GM12878 (cell line): Measurements from ENCODE around the gene TRERF1. TPM values are rescaled to one million over a fixed set of nuclear protein-coding genes. Genes with fewer than 3 reads are reported as not detected.

ENCODE experiments used
- ATAC-seq: fragments of 200-7000 bp; cut with Tn5 transposase; 3 replicates; pipeline ENCODE4 v1.9.1; 2020; ENCODE audit warnings: mild to moderate bottlenecking, moderate library complexity
- BruUV-seq: library from RNA; stranded (reverse); fragments of 400-500 nt; replicated peaks from 2 replicates; lab custom pipeline; 2021; lab: Mats Ljungman, UMichigan
- CTCF ChIA-PET: fragments of 300-600 bp; sonication (Branson Sonifier 250); formaldehyde crosslinking; extraction: SDS; loops from one replicate; lab custom pipeline; 2021; ENCODE audit warnings: inconsistent platforms; lab: Yijun Ruan, JAX
- POLR2A ChIA-PET: fragments of 350-600 bp; formaldehyde crosslinking; extraction: SDS; loops from one replicate; lab custom pipeline; 2021; ENCODE audit warnings: inconsistent platforms; lab: Charles Lee
- RAD21 ChIA-PET: fragments of 300-600 bp; sonication (Branson Sonifier 250); formaldehyde crosslinking; loops from one replicate; lab custom pipeline; 2023; ENCODE audit warnings: antibody characterized with exemption; ENCODE audit not compliant: unreplicated experiment; lab: Charles Lee
- SMC1A ChIA-PET: fragments of 300-600 bp; sonication (Branson Sonifier 250); formaldehyde crosslinking; loops from one replicate; lab custom pipeline; 2023; ENCODE audit not compliant: unreplicated experiment, uncharacterized antibody; lab: Charles Lee
- DNase-seq: peaks from one replicate; pipeline ENCODE4 v3.0.0-alpha.2; 2011; ENCODE audit warnings: low read depth, low spot score
- FAIRE-seq: peaks from 3 replicates; lab custom pipeline; 2011; peaks lifted over from hg19 to GRCh38; lab: Jason Lieb, UNC
- H2AFZ ChIP-seq: 2 replicates; pipeline ENCODE4 v1.6.0; 2011; ENCODE audit warnings: low read depth, low read length, control low read depth; ENCODE audit not compliant: control insufficient read depth
- H3K27ac ChIP-seq: 2 replicates; pipeline ENCODE4 v1.5.1; 2011; ENCODE audit warnings: control low read depth; ENCODE audit not compliant: control insufficient read depth, insufficient read depth
- H3K27me3 ChIP-seq, 2 experiments: replicated peaks in 1 of 2; 2 replicates each; pipeline versions ENCODE4 v1.6.0 to v1.6.1; 2011; ENCODE audit warnings: low read length in 1 of 2; ENCODE audit not compliant: control insufficient read depth in 2 of 2, insufficient read depth in 2 of 2
- H3K36me3 ChIP-seq, 2 experiments: 2 replicates each; pipeline ENCODE4 v1.5.1; 2011; ENCODE audit warnings: low read length in 1 of 2; ENCODE audit not compliant: control insufficient read depth in 2 of 2, insufficient read depth in 2 of 2
- H3K4me1 ChIP-seq: 2 replicates; pipeline ENCODE4 v1.6.1; 2011; ENCODE audit warnings: mild to moderate bottlenecking, low read length, moderate library complexity, mixed read lengths; ENCODE audit not compliant: control insufficient read depth, insufficient read depth
- H3K4me2 ChIP-seq: 2 replicates; pipeline ENCODE4 v1.6.0; 2011; ENCODE audit warnings: control low read depth; ENCODE audit not compliant: control insufficient read depth, insufficient read depth
- H3K4me3 ChIP-seq: fragments of 200-600 bp; sonication (generic); 2 replicates; pipeline ENCODE4 v1.5.1; 2016
- H3K79me2 ChIP-seq: 2 replicates; pipeline ENCODE4 v1.6.0; 2011; ENCODE audit warnings: low read length; ENCODE audit not compliant: control insufficient read depth, insufficient read depth
- H3K9ac ChIP-seq: 2 replicates; pipeline ENCODE4 v1.8.0; 2011; ENCODE audit warnings: low read length, control low read depth, mixed read lengths; ENCODE audit not compliant: control insufficient read depth, insufficient read depth
- H3K9me3 ChIP-seq: replicated peaks from 3 replicates; pipeline ENCODE4 v1.5.1; 2011; ENCODE audit warnings: mild to moderate bottlenecking, low read length; ENCODE audit not compliant: control insufficient read depth, insufficient read depth
- H4K20me1 ChIP-seq: 2 replicates; pipeline ENCODE4 v1.6.0; 2011; ENCODE audit not compliant: control insufficient read depth, insufficient read depth
- ASH2L ChIP-seq: fragments of 300-600, 200-600 bp; sonication (generic); IDR thresholded peaks from 2 replicates; pipeline ENCODE4 v1.6.1; 2017; ENCODE audit warnings: low read depth, mild to moderate bottlenecking, borderline replicate concordance
- EGR1 ChIP-seq, 2 experiments: IDR thresholded peaks; 1 replicate in 1 of 2; 2 replicates in 1 of 2; pipeline ENCODE4 v1.6.1; 2011 to 2012; ENCODE audit warnings: low read depth in 2 of 2, low read length in 2 of 2, borderline replicate concordance in 1 of 2, mild to moderate bottlenecking in 1 of 2, moderate library complexity in 1 of 2
- ETV6 ChIP-seq, 2 experiments: fragments of 450-650 bp in 1 of 2; IDR thresholded peaks in 1 of 2; conservative IDR thresholded peaks in 1 of 2; 2 replicates each; pipeline ENCODE4 v1.6.1; 2014; ENCODE audit warnings: antibody characterized with exemption in 1 of 2, borderline replicate concordance in 1 of 2, low read depth in 1 of 2, mild to moderate bottlenecking in 1 of 2, moderate library complexity in 1 of 2
- NRF1 ChIP-seq: conservative IDR thresholded peaks from 2 replicates; pipeline ENCODE4 v1.6.1; 2011; ENCODE audit warnings: mild to moderate bottlenecking, low read depth, low read length, improper control_type of control experiment
- PAX5 ChIP-seq: IDR thresholded peaks from 2 replicates; pipeline ENCODE4 v1.6.1; 2011; ENCODE audit warnings: low read depth, low read length, borderline replicate concordance
- RB1 ChIP-seq: fragments of 450-650 bp; formaldehyde crosslinking; IDR thresholded peaks from 2 replicates; pipeline ENCODE4 v1.6.1; 2017; ENCODE audit warnings: mild to moderate bottlenecking, borderline replicate concordance
- RBBP5 ChIP-seq: fragments of 200-600 bp; sonication (generic); conservative IDR thresholded peaks from 2 replicates; pipeline ENCODE4 v1.6.1; 2016
- SMAD1 ChIP-seq: fragments of 450-650 bp; IDR thresholded peaks from 2 replicates; pipeline ENCODE4 v1.6.1; 2018; ENCODE audit warnings: mild to moderate bottlenecking, low read depth; ENCODE audit not compliant: partially characterized antibody
- STAT1 ChIP-seq: fragments of 450-650 bp; conservative IDR thresholded peaks from 2 replicates; pipeline ENCODE4 v1.6.1; 2014; ENCODE audit warnings: antibody characterized with exemption, mild to moderate bottlenecking
- TARDBP ChIP-seq: IDR thresholded peaks from 2 replicates; pipeline ENCODE4 v1.6.1; 2016; ENCODE audit warnings: borderline replicate concordance
- TCF7 ChIP-seq: IDR thresholded peaks from 2 replicates; pipeline ENCODE4 v1.6.1; 2014; ENCODE audit warnings: antibody characterized with exemption, borderline replicate concordance
- ZNF622 ChIP-seq: fragments of 450-650 bp; IDR thresholded peaks from 2 replicates; pipeline ENCODE4 v1.6.1; 2017; ENCODE audit warnings: mild to moderate bottlenecking, inconsistent platforms
- WGBS: methylation state at CpG from one replicate; pipeline ENCODE4 v1.1.6; 2016; ENCODE audit warnings: low lambda C conversion rate; ENCODE audit not compliant: insufficient replicate concordance, insufficient coverage; ENCODE audit errors: missing lambda C conversion rate; 5-methylcytosine and 5-hydroxymethylcytosine counted together
- in situ Hi-C: fragments of 300-500 bp; cut with MboI; formaldehyde crosslinking; loops from 9 replicates; pipeline ENCODE4 v1.14.3; 2018; ENCODE audit warnings: mixed read lengths
- intact Hi-C: fragments of 100-400 bp; cut with micrococcal nuclease; formaldehyde crosslinking; loops from one replicate; pipeline ENCODE4 v1.14.2; 2022; ENCODE audit not compliant: unreplicated experiment
- polyA plus RNA-seq, 11 experiments: library from polyadenylated mRNA; depleted of rRNA in 4 of 11; unstranded in 6 of 11; stranded (reverse) in 5 of 11; fragments of >200 nt; fragmentation: Nextera tagmentation in 4 of 11; fragmentation: Illumina TruSeq in 1 of 11; extraction: Ambion mirVana in 4 of 11; extraction: Trizol in 1 of 11; gene quantifications; 1 replicate in 1 of 11; 2 replicates in 10 of 11; pipeline versions ENCODE4 v1.2.1 to v1.2.3, GENCODE V29; 2011 to 2016; ENCODE audit warnings: inconsistent platforms in 2 of 11, missing spikeins in 2 of 11, low read depth in 1 of 11
- total RNA-seq, 4 experiments: library from RNA; depleted of rRNA in 3 of 4; stranded (reverse); fragments of >200 nt in 3 of 4; fragmentation: Illumina TruSeq in 1 of 4; extraction: Trizol in 1 of 4; gene quantifications; 2 replicates each; pipeline versions ENCODE4 v1.2.1 to v1.2.3, GENCODE V29; 2013 to 2021
- TF ChIP-seq, protein P1 (sequence below): IDR thresholded peaks from 2 replicates; pipeline ENCODE4 v1.6.1; 2012; ENCODE audit warnings: low read length, inconsistent platforms
- TF ChIP-seq, protein P2 (sequence below): fragments of 450-650 bp; IDR thresholded peaks from 2 replicates; pipeline ENCODE4 v1.6.1; 2017; ENCODE audit warnings: borderline replicate concordance

TRERF1 gene
- total and polyA plus RNA-seq, 10 of the 15 experiments (the other 5 are each of a cell fraction or from before 2014, with no cell fraction given) = 2.2 to 19.4 (median 7.2) TPM

DNA sequence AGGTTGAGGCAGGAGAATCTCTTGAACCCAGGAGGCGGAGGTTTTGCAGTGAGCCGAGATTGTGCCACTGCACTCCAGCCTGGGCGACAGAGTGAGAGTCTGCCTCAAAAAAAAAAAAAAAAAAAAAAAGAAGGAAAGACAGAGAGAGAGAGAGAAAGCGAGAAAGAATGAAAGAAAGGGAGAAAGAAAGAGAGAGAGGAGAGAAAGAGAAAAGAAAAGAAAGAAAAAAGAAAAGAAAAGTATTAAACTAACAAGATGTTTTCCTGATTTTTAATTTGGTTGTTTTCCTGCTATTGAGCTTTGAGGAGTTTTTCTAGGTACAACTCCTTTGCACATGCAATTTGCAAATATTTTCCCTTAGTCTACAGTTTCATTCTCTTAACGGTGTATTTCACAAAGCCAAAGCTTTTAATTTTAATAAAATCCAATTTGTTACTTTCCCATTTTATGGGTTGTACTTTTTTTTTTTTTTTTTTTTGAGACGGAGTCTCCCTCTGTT is 10.8 kb upstream of the TRERF1 start:
- Histone ChIP-seq H3K27ac (no peak overlapping the region), H3K9me3 (peaks cover 2% of the 10 kb centered on the region; the same call in 1 of the 3 replicates), H3K4me1 (no peaks in the 10 kb centered on the region), H3K9ac (no peak overlapping the region), H4K20me1 (no peaks in the 10 kb centered on the region), H3K27me3 (no peaks in the 10 kb centered on the region), H3K36me3 (no peaks in the 10 kb centered on the region), H3K79me2 (no peaks in the 10 kb centered on the region), H3K4me2 (no peak overlapping the region), H3K4me3 (no peak overlapping the region), H2AFZ (no peak overlapping the region)
- RAD21 ChIA-PET = interaction anchor here (1.2 to 1.6 kb wide), 3 partner anchors 21 to 86 kb away, joined by 3 to 5 read pairs (median 3); no protein-coding TSS in a partner anchor
- CTCF ChIA-PET = interaction anchor here (0.6 to 1.0 kb wide), 3 partner anchors 10 to 584 kb away, joined by 3 to 6 read pairs (median 4); no protein-coding TSS in a partner anchor
- POLR2A ChIA-PET = no interaction called here
- BruUV-seq = no TSS peak
- ATAC-seq = no peak
- TF ChIP-seq RBBP5 (no peak), EGR1 (IDR thresholded peaks at IDR 0.05; ENCODE audit: borderline replicate concordance in 1 of 2, low read depth in 2 of 2, low read length in 2 of 2) (no peak), ASH2L (no peak), PAX5 (no peak), TARDBP (no peak), SMAD1 (no peak), ETV6 (conservative IDR thresholded peaks at IDR 0.05 in 1 of 2, IDR thresholded peaks at IDR 0.05 in 1 of 2; ENCODE audit: borderline replicate concordance in 1 of 2, low read depth in 1 of 2) (no peak), TCF7 (no peak), NRF1 (no peak), STAT1 (no peak), ZNF622 (no peak), RB1 (no peak)
- TF ChIP-seq, protein P1, sequence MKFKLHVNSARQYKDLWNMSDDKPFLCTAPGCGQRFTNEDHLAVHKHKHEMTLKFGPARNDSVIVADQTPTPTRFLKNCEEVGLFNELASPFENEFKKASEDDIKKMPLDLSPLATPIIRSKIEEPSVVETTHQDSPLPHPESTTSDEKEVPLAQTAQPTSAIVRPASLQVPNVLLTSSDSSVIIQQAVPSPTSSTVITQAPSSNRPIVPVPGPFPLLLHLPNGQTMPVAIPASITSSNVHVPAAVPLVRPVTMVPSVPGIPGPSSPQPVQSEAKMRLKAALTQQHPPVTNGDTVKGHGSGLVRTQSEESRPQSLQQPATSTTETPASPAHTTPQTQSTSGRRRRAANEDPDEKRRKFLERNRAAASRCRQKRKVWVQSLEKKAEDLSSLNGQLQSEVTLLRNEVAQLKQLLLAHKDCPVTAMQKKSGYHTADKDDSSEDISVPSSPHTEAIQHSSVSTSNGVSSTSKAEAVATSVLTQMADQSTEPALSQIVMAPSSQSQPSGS = no peak
- TF ChIP-seq, protein P2, sequence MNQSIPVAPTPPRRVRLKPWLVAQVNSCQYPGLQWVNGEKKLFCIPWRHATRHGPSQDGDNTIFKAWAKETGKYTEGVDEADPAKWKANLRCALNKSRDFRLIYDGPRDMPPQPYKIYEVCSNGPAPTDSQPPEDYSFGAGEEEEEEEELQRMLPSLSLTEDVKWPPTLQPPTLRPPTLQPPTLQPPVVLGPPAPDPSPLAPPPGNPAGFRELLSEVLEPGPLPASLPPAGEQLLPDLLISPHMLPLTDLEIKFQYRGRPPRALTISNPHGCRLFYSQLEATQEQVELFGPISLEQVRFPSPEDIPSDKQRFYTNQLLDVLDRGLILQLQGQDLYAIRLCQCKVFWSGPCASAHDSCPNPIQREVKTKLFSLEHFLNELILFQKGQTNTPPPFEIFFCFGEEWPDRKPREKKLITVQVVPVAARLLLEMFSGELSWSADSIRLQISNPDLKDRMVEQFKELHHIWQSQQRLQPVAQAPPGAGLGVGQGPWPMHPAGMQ = no peak
- SMC1A ChIA-PET = interaction anchor here (0.8 to 1.0 kb wide), 2 partner anchors 44 to 84 kb away, joined by 3 to 4 read pairs; no protein-coding TSS in a partner anchor
- intact Hi-C loops = no loop called here
- no peak for DNase-seq
- in situ Hi-C loops = no loop called here
- 46% methylated on average over 4 of the region's 6 CpGs for WGBS
- FAIRE-seq = no peak
